Midbrain (tissue), 1 donor: ENCODE measurements around the gene ZNF521.
"Not testable (repeated sequence)": the region's sequence is repeated elsewhere in the genome, so short reads cannot be mapped to it uniquely, and the experiment has no call there.

Experiments
- DNase-seq: peaks from one replicate; lab custom pipeline; 2025; lab: John Stamatoyannopoulos, UW

The ZNF521 gene

DNA sequence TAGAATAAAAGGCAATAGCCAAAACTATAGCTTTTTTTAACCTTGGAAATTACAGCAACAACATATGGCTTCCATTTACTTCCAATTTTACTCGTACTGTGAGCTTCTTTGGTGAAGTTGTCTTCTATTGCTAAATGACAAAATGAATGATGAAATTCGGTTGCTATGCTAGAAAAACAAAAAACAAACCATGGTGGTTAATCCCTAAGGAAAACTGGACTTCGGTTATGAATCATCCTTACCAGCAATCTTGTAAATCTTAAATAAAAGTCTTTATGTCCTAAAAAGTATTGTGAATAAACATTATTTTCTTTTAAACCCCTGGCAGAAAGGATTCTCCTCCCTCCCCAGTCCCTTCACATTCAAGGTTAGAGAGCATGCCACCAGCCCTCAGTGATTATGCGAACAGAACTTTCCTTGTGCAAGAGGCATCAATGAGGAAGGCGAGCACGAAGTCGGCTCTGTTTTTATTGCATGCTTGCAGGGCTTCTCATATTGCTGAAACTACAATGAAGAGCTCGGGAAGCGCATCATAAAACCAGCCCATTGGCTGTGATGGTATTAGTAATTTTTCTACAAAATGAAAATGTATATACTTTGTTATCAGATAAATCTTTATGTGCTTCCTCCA is 62.9 kb downstream of the ZNF521 start:
- DNase-seq: no peak

DNA sequence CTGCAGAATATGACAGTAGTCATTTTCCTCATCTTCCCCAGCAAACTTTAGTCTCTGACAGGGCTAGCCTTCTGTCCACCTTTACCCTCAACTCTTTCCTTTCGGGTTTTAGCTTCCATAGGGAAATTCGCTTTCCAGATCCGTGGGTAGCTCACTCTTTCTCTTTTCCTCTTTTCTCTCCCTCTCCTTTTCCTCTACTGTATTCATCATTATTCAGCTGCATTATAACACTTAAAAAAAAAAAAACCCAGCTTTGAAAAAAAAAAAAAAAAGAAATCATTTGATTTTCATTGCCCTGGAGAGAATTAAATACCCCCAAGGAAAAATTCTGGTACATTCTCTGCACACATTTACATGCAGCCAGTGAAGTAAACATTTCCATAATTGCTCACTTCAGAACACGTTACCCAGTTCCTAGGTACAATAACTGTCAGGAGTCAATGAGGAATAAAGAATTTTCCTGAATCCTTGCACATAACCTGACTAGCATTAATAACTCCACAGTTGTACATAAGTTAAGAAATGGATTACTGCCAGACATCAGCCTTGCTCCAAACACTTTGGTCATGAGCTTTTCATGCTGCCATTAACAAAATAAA is 63.5 kb downstream of the ZNF521 start:
- DNase-seq: no peak

DNA sequence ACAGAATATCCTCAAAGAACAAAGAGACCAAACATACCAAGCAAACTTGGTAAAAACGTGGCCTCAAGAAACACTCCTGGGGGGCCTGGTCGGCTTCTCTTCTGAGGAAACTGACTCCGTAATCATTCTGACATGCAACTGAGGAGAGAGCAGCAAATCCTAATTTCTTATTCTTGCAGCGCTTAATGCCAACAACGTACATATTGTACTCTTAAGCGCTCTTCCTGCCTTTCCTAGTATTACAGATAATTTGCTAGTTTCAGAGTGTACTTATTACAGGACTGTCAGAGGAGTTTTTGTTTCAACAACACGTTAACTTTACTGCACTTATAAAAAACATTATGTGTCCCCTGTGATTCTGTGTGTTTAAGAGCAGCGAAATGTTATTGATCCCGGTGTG is 64.9 kb downstream of the ZNF521 start:
- no peak for DNase-seq

DNA sequence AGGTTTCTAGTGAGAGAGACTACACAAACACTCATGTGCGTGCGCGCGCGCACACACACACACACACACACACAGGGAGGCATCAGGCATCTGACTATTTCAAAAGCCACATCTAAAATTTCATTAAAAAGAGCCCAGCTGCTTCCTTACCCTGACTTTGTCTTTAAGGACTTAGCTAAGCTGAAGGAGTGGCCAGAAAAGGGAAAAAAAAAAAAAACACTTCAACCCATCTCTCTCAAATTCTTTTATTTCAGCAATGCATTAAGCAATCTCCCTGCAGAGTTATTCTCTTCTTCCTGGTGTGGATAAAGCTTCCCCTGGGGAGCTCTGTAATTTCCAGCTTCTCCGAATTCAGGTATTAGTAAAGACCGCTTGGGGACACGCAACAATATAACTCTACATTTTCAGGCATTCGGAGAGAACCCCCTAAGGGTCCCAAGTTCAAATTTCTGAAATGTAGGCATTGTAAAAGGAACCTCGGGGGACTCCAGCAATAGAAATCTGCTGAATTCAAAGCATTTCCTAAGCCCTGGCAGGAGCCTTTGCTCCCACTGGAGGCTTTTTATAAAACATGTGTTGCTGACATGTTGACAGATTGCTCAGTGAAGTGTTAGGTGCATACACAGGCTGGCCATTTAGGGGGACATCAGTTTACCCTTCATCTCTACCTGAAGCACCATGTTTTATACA is 67.0 kb downstream of the ZNF521 start:
- DNase-seq: no peak

DNA sequence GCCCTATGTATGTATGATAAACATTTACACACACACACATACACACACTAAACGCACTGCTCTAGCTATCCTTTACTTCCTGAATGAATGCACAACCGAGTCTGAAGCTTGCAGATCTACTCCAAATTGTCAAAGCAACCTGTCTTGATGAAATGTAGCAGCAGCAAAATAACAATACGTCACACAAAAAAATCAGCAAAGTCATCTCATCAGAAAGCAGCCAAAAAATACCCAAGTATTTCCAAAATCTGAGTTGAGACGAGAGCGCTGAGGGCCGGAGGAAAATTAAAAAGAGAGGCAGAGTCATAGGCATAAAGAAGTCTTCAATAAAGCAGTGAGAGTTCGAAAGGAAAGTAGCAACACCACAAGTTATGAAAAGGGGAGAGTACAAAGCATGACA is 67.7 kb downstream of the ZNF521 start:
- no peak for DNase-seq

DNA sequence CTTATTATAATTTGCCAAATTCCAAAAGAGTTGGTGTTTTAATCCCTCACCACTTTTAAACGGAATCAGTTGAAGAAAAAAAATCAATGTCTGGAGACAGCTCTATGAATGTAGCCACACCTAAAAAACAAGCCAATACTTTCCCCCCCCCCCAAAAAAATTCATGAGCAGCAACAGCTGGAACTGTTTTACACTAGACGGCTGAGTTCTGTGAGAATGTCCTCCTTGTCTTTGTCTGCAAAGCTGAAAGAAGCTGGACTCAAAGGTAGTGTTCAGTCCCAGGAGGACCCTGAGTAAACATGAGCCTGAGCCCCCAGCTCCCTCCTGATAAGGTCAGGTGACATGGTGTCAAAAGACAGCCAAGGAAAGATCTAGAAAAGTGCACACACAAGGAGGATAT is 68.2 kb downstream of the ZNF521 start:
- DNase-seq: no peak

DNA sequence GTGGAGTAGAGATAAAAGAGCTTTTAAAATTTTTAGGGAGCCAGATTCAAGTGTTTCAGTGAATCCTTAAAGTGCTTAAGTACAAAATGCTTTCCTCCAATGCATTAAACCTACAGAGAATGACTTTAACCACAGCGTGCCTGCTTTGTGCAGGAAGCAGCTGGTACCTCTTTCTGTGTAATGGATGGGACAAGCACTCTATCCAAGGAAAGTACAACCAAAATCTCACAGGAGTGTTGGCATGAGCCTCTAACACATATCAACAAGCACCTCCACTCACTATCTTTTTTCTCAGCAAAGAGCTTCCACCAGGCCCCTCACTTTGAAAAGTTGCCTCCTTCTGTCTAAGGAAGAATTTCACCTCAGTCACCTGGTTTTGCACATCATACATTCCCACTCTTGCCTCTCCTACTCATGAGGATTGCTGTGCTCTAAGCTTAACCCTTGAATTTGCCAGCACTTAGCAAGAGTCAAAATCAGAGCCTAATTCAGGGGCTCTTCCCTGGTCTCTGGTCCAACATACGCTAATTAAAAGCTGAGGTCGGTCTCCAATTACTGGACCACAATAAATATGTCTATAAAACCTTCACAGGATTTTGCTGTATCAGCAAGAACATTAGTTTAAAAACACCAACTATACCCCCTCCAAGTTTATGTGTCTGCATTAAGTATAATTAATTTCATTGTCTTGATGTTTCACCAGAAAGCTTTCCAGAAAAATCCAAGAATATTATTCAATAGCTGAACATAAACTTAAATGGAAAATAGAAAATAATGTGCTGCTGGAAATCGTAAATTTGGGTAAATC is 68.9 kb downstream of the ZNF521 start:
- DNase-seq: no peak

DNA sequence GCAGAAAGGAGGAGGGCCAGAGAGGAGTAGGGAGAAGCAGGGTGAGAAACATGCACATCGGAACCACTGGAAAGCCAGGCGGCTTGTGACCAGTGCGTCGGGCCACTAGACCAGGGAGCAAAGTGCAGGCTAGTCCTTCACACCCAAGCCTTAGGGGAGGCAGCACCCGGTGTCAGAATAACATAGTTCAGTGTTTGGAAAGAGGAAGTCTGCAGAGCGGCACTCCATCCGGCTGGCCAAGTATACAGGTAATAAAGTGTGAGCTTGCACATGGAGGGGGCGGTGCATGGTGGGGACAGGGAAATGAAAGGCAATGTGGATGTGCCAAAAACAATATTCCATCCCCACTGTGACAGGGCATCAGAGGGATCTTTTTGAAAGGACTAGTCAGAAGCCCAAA is 69.7 kb downstream of the ZNF521 start:
- DNase-seq: no peak

DNA sequence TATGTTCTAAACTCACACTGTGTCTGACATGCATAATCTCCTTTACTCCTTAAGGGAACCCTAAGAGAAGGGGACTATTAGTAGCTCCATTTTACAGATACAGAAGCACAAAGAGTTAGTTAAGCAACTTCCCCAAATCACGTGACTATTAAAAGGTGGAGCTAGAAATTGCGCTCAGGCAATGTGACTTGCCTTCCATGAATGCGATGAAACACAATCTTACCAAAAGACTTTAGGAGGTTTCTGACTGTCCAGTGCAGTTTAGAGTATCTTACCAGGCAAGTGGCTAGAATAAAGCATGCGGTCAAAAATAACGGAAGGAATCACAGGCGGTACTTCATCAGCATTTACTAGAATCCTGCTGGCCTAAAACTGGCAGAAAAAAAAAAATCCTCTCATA is 70.4 kb downstream of the ZNF521 start:
- no peak for DNase-seq

DNA sequence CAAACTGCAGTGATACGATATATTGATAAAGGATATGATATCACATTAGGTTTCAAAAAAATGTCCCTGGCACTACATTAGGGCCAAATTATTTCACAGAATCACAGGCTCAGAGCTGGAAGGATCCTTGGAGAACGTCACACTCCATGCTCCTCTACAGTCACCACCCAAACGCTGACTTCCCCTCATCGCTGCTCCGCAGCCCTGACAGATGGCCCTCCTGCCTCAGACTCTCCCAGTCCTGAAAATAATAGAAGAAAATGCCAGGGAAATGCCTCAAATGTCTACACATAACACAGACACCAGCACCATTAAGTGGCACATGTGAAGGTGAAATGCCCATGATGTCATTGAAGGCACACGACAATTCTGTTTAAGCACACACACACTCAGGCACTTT is 72.0 kb downstream of the ZNF521 start:
- no peak for DNase-seq

DNA sequence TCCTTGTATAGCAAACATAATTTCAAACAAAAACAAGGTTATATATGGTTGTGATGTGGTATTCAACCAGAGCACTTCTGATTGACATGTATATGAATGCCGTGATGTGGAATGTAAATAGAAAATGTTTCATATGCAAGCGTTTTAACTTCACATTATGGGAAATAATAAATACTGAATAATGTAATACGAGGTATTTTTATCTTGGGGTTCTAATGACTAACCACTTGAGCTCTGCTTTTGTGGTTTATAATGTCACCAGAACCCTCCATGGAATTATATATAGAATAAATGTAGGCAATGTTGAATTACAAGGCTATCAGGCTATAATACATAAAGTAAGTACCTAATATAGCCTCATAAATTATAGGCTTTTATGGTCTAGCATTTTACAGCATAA is 72.4 kb downstream of the ZNF521 start:
- no peak for DNase-seq

DNA sequence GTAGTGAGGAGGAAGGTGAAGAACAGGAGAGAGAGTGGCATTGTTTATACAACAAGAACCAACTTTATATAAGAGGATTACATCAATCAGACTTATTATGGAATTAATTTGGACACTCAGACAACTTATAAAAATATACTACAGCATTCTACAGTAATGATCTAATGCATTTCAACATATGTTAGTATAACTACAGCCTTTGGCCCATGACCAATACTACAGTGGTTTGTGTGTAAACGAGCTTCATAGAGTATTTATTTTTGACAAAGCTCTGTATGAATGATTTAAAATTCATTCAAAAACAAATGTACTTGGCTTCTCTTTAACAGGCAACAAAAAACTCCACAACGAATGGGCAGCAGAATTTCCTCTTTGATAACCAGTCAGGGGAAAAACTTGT is 72.8 kb downstream of the ZNF521 start:
- DNase-seq: no peak

DNA sequence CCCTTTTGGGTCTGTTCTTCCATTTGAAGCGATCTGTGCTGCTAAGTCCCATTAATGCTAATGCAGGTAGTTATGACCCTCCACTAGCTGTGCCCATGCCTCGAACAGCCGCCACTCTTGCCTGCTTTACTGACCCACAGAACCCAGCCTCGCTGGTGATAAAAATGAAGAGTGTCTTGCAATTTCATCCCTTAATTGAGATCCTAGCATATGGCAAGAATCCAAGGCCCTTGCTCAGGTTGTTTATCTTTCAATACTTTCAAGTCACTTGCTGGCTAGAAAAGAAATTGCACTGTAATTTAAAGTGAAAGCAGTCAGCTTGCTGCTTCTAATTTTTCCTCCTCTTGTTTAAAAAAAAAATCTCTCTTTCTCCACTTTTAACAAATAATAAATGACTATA is 73.6 kb downstream of the ZNF521 start:
- DNase-seq: no peak

DNA sequence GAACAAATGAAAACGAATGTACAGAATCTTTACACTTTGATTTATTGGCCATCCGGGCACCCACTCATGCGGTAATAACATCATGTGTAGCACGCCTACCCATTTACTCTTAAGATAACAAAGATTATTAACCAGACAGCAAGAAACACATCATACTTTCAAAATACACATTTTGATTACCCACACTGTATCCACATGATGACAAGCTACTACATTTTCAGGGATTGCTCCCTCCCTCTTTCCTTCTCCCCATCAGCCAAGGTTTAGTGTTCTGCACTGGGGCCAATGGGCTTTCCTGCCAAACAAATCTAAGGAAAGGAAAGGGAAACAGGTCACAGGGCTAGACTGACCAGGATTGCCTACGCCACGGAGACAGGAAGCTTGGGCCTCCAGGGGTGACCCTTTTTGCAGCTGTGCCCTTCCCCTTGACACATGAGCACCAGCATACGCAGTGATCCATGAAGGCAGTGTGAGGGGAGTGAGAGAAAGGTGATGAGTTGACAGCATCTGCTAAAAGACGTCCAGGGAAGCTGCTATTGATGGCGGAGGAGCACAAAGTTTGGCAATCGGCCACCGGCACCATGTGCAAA is 76.5 kb downstream of the ZNF521 start:
- DNase-seq: no peak

DNA sequence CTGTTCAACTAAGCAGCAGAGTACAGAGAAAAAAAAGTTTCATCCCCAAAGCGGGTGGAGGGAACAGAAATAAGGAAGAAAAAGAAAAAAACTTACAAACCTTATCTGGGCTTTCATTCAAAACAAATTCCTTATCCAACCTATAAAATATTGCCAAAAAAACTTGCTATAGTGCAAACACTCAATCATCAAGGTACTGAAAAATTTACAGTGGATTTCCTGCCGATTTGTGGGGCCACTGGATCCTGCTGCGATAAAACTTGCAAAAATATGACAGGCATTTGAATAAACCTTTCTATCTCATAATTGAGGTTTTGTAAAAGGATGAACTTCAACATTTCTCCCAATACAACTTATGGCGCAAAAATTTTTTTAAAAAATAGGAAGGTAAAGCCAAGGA is 77.0 kb downstream of the ZNF521 start:
- DNase-seq: no peak

DNA sequence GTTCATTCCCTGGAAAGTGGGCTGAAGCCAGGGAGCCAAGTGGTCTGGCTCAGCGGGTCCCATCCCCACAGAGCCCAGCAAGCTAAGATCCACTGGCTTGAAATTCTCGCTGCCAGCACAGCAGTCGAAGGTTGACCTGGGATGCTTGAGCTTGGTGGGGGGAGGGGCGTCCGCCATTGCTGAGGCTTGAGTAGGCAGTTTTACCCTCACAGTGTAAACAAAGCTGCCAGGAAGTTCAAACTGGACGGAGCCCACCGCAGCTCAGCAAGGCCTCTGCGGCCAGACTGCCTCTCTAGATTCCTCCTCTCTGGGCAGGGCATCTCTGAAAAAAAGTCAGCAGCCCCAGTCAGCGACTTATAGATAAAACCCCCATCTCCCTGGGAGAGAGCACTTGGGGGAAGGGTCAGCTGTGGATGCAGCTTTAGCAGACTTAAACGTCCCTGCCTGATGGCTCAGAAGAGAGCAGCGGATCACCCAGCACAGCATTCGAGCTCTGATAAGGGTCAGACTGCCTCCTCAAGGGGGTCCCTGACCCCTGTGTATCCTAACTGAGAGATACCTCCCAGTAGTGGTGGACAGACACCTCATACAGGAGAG is 84.9 kb downstream of the ZNF521 start:
- not testable (repeated sequence) for DNase-seq

DNA sequence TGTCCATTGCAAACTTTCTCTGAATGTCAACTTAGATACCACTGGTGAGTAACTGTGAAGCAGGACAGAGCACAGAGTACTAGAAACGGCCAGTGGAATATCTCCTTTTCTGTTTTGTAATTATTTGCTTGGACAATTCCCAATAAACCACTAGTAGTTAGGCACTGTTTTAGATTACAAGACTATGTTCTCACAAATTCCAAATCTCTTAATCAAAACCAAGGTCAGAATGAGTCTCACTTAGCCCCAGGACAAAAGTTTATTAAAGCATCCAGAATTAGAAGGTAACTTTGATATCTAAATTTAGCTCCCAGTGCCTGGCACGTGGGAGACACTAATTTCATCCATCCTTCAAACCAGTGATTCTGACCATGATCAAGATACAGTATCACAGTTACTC is 89.0 kb downstream of the ZNF521 start:
- DNase-seq: no peak

DNA sequence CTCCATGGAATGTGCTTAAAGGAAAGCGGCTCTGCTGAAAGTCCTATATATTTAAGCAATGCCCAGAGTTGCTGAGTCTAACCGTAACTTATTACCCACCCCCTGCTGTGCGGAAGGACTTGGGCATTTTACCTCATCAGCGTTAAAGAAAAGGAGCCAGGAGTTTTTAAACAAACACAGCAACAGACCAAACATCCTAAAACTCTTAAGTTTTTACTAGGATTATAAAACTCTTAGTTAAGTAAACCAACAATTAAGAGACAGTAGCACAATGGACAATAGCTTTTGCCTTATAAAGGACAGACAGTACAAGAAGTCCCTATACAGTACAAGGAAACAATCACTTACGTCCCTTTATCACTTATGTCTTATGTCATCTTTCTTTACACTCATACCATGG is 90.2 kb downstream of the ZNF521 start:
- DNase-seq: no peak

DNA sequence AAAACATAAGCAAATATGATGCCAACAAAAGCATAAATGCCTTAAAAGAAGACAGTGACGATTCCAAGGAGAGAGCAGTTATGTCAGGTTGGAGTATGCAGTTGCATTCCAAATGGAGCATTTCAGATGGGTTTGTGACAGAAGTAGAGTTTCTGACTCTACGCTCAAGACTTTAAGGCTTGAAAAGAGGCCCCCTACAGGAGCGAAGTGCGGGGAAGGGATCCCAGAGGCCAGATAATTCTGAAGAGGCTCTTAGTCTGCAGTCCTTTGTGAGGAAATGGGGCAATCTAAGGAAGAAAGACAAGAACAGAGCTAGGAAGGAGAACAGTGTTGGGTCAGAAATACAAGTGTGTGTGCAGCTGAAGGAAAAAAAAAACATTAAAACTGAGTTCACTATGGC is 95.5 kb downstream of the ZNF521 start:
- DNase-seq: no peak

DNA sequence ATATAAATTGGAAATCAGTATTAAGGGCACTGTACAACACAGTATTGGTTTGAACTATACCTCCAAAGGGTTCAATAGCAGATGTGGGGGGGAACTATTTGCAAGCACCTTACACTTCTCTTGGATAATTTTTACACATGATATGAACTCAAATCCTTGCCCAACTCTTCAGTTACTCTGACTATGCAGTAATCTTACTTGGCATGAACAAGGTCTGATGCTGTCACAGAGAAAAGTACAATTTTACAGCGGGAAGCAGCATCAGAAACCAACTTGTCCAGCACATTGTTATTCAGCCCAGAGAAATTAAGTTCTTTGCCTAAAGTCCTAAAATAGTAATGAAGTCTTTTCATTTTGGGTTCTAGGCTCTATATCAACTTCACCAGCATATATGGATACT is 98.2 kb downstream of the ZNF521 start:
- DNase-seq: no peak

DNA sequence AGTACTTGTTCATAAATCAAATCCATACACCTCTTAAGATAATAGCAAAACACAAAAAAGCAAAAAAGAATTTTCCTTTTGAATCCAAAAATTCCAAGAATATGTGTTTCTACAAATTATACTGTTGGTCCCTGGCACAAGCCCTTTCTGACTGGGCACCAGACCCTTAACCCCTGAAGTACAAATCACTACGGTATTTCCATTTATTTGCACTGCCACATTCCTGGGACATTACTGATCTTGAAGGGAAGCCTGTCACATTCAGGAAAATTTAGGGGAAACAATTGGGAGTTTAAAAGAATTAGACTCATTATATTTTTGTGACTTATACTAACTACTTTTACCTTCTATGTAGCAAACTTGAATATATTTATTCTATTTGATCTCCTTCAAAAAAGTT is 98.8 kb downstream of the ZNF521 start:
- DNase-seq: no peak

DNA sequence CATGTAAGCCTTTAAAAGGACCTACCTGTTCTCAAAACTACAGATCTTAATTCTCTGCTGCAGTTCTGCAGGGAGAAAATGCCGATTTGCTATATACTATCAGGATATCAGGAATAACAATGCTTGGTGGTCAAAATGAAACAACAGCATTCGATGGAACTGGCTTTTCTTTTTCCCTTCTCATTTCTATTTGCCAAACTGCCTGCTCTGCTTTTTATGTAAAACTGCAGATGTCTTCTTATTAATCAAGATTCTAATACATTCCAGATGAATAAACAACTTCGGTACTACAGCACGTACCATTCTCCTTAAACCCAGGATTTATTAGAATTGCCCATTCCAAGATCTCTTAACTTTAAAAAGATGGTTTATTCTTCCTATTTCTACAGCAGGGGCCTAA is 100.9 kb downstream of the ZNF521 start:
- no peak for DNase-seq
